HepG2 (cell line): ENCODE data around the gene MEF2A. TPM values are rescaled to one million over a fixed set of nuclear protein-coding genes. Genes with fewer than 3 reads are reported as not detected.

Source experiments
- ATAC-seq: fragments of 200-7000 bp; cut with Tn5 transposase; 3 replicates; pipeline ENCODE4 v1.9.1; 2020; ENCODE audit warnings: mild to moderate bottlenecking, moderate library complexity
- BruUV-seq: library from RNA; stranded (reverse); fragments of 400-500 nt; replicated peaks from 2 replicates; lab custom pipeline; 2021; lab: Mats Ljungman, UMichigan
- CTCF ChIA-PET: fragments of 300-600 bp; formaldehyde crosslinking; extraction: SDS; loops from one replicate; lab custom pipeline; 2021; ENCODE audit warnings: low total read pairs, inconsistent platforms, low intra/inter-chr PET ratio; lab: Yijun Ruan, JAX
- POLR2A ChIA-PET: fragments of 350-600 bp; sonication (Branson Sonifier 250); formaldehyde crosslinking; loops from one replicate; lab custom pipeline; 2020; ENCODE audit warnings: antibody characterized with exemption, inconsistent platforms; lab: Yijun Ruan, JAX
- DNase-seq: peaks from one replicate; pipeline ENCODE4 v3.0.0-alpha.2; 2015; ENCODE audit warnings: low spot score
- FAIRE-seq: peaks from 3 replicates; lab custom pipeline; 2011; peaks lifted over from hg19 to GRCh38; lab: Jason Lieb, UNC
- H2AFZ ChIP-seq: one replicate; pipeline ENCODE4 v1.6.1; 2011; ENCODE audit warnings: low read length, inconsistent platforms
- H3K27ac ChIP-seq: fragments of 300-600 bp; 3 replicates; pipeline ENCODE4 v1.8.0; 2011; ENCODE audit warnings: mixed run types, mild to moderate bottlenecking, mixed read lengths, low read length, inconsistent platforms; ENCODE audit not compliant: insufficient read depth; ENCODE audit errors: extremely low read length
- H3K27me3 ChIP-seq, 2 experiments: fragments of 200-600 bp in 1 of 2; 2 replicates in 1 of 2; 3 replicates in 1 of 2; pipeline versions ENCODE4 v1.6.0 to v1.8.0; 2011; ENCODE audit warnings: low read length in 2 of 2, mild to moderate bottlenecking in 2 of 2, moderate library complexity in 2 of 2, inconsistent platforms in 1 of 2; ENCODE audit not compliant: insufficient read depth in 2 of 2, control insufficient read depth in 1 of 2
- H3K36me3 ChIP-seq, 2 experiments: fragments of 200-600 bp in 1 of 2; replicated peaks in 1 of 2; 2 replicates in 1 of 2; 3 replicates in 1 of 2; pipeline versions ENCODE4 v1.5.1 to v1.8.0; 2011; ENCODE audit warnings: low read length in 2 of 2, inconsistent platforms in 1 of 2; ENCODE audit not compliant: insufficient read depth in 2 of 2, control insufficient read depth in 1 of 2
- H3K4me1 ChIP-seq: 2 replicates; pipeline ENCODE4 v1.5.1; 2012; ENCODE audit warnings: low read length, inconsistent platforms; ENCODE audit not compliant: insufficient read depth
- H3K4me2 ChIP-seq: 2 replicates; pipeline ENCODE4 v1.6.0; 2011; ENCODE audit warnings: low read depth, low read length, inconsistent platforms
- H3K4me3 ChIP-seq, 3 experiments: fragments of 200-600 bp in 1 of 3; sonication (generic), shearing (Covaris generic) in 1 of 3; replicated peaks in 1 of 3; 2 replicates each; pipeline ENCODE4 v1.5.1; 2011 to 2016; ENCODE audit warnings: low read length in 3 of 3, inconsistent platforms in 2 of 3, low read depth in 2 of 3, mild to moderate bottlenecking in 2 of 3, control low read depth in 1 of 3, mixed read lengths in 1 of 3; ENCODE audit not compliant: insufficient read depth in 1 of 3
- H3K79me2 ChIP-seq: one replicate; pipeline ENCODE4 v1.6.1; 2011; ENCODE audit warnings: low read length, inconsistent platforms; ENCODE audit not compliant: insufficient read depth
- H3K9ac ChIP-seq: 2 replicates; pipeline ENCODE4 v1.6.0; 2011; ENCODE audit warnings: mild to moderate bottlenecking, low read depth, low read length, inconsistent platforms; ENCODE audit not compliant: insufficient read depth
- H3K9me3 ChIP-seq: 2 replicates; pipeline ENCODE4 v1.5.1; 2012; ENCODE audit warnings: mild to moderate bottlenecking, low read length
- H4K20me1 ChIP-seq: 2 replicates; pipeline ENCODE4 v1.6.0; 2011; ENCODE audit warnings: inconsistent platforms, mild to moderate bottlenecking, low read length, moderate library complexity; ENCODE audit not compliant: insufficient read depth
- ATF7-NPFF ChIP-seq: sonication (generic); formaldehyde crosslinking; IDR thresholded peaks from 2 replicates; pipeline ENCODE4 v1.8.1; 2023; ENCODE audit warnings: mild to moderate bottlenecking, low read depth, missing genetic modification reagents, moderate library complexity
- BHLHE40 ChIP-seq: IDR thresholded peaks from 2 replicates; pipeline ENCODE4 v1.6.1; 2011; ENCODE audit warnings: low read length, improper control_type of control experiment
- FOSL2 ChIP-seq: sonication (generic); formaldehyde crosslinking; IDR thresholded peaks from 2 replicates; pipeline ENCODE4 v1.4.0; 2020; ENCODE audit warnings: missing genetic modification reagents
- KLF11 ChIP-seq: IDR thresholded peaks from 2 replicates; pipeline ENCODE4 v1.6.1; 2016; ENCODE audit warnings: missing compliant biosample characterization
- PPARG ChIP-seq: conservative IDR thresholded peaks from 2 replicates; pipeline ENCODE4 v1.6.1; 2016; ENCODE audit warnings: missing biosample characterization, missing genetic modification reagents
- ZNF225 ChIP-seq: sonication (generic); formaldehyde crosslinking; IDR thresholded peaks from 2 replicates; pipeline ENCODE4 v1.4.0; 2020; ENCODE audit warnings: mild to moderate bottlenecking, missing genetic modification reagents
- ZNF501 ChIP-seq: sonication (generic); formaldehyde crosslinking; IDR thresholded peaks from 2 replicates; pipeline ENCODE4 v1.5.1; 2020; ENCODE audit warnings: mild to moderate bottlenecking, moderate library complexity, missing genetic modification reagents
- WGBS: methylation state at CpG from one replicate; pipeline ENCODE4 v1.1.6; 2017; ENCODE audit warnings: low lambda C conversion rate; 5-methylcytosine and 5-hydroxymethylcytosine counted together
- in situ Hi-C: cut with HindIII; loops from 2 replicates; pipeline ENCODE4 v1.10.0; 2017; ENCODE audit warnings: low pct_unique_long_range_greater_than_20kb; ENCODE audit not compliant: extremely low pct_ligation_motif_present
- intact Hi-C: fragments of 100-400 bp; cut with micrococcal nuclease; formaldehyde crosslinking; loops from one replicate; pipeline ENCODE4 v1.10.0; 2022; ENCODE audit not compliant: unreplicated experiment
- polyA plus RNA-seq, 8 experiments: library from polyadenylated mRNA; depleted of rRNA in 3 of 8; stranded (reverse) in 7 of 8; unstranded in 1 of 8; fragments of >200 nt; fragmentation: Illumina TruSeq in 4 of 8; extraction: Trizol in 4 of 8; gene quantifications; 2 replicates each; pipeline versions ENCODE4 v1.2.1 to v1.2.3, GENCODE V29; 2011 to 2016; ENCODE audit warnings: low read depth in 4 of 8, missing spikeins in 1 of 8, mixed read lengths in 1 of 8; ENCODE audit not compliant: insufficient read depth in 1 of 8
- total RNA-seq, 5 experiments: library from RNA; depleted of rRNA; stranded (reverse); fragments of >200 nt; fragmentation: Illumina TruSeq; extraction: Trizol; gene quantifications; 2 replicates each; pipeline ENCODE4 v1.2.3, GENCODE V29; 2016; ENCODE audit warnings: low read depth in 1 of 5
- TF ChIP-seq, protein P1 (sequence below): sonication (generic); formaldehyde crosslinking; IDR thresholded peaks from 2 replicates; pipeline ENCODE4; 2020; ENCODE audit warnings: missing genetic modification reagents, mild to moderate bottlenecking, borderline replicate concordance
- TF ChIP-seq, protein P2 (sequence below): IDR thresholded peaks from 2 replicates; pipeline ENCODE4 v1.4.0; 2020; ENCODE audit warnings: mild to moderate bottlenecking, missing genetic modification reagents
- TF ChIP-seq, protein P3 (sequence below): conservative IDR thresholded peaks from 2 replicates; pipeline ENCODE4 v1.6.1; 2018; ENCODE audit warnings: missing genetic modification reagents

The MEF2A gene
- total and polyA plus RNA-seq, 2 of the 13 experiments (the other 11 are each of a cell fraction or from before 2014, with no cell fraction given) = 15.2 to 24.4 TPM

DNA sequence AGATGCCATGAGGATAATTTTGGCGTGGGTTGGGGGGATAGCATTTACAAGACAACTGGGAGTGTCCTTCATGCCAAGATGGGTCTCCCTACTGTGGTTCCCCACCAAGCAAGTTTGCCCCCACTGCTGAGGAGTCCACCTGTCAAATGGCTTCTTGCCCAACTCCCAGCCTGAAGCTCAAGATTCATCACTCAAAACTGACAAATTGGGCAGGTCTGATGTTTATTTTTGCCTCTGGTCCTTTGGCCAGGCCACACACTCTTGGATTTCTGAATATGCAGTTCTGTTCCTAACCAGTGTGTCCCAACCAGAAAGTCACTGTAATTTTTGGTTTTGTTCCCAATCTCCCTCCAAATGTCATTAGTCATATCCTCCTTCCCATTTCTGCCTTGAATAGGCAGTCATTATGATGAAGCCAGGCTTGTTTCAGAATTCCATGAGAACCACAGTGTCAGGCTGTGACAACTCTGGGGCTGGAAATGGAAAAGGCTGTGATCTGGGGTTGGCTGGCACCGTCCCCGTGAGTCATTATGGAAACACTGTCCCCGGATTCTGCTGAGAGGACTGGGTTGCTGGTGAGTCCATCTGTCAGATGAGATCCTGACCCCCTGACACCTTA is 29.3 kb upstream of the MEF2A start:
- ChIA-PET CTCF (no interaction called here), POLR2A (no interaction called here)
- in situ Hi-C loops = no loop called here
- Histone ChIP-seq H3K4me2 (no peak overlapping the region), H3K9ac (no peak overlapping the region), H3K79me2 (no peaks in the 10 kb centered on the region), H3K36me3 (no peaks in the 10 kb centered on the region), H3K9me3 (no peaks in the 10 kb centered on the region), H4K20me1 (no peaks in the 10 kb centered on the region), H3K27me3 (peaks cover 0 to 1% of the 10 kb centered on the region in 2 experiments; a peak in 1 of 5 replicates), H3K4me1 (no peaks in the 10 kb centered on the region), H2AFZ (no peak overlapping the region), H3K27ac (no peak overlapping the region), H3K4me3 (no peak overlapping the region)
- no peak for DNase-seq
- TF ChIP-seq, protein P1, sequence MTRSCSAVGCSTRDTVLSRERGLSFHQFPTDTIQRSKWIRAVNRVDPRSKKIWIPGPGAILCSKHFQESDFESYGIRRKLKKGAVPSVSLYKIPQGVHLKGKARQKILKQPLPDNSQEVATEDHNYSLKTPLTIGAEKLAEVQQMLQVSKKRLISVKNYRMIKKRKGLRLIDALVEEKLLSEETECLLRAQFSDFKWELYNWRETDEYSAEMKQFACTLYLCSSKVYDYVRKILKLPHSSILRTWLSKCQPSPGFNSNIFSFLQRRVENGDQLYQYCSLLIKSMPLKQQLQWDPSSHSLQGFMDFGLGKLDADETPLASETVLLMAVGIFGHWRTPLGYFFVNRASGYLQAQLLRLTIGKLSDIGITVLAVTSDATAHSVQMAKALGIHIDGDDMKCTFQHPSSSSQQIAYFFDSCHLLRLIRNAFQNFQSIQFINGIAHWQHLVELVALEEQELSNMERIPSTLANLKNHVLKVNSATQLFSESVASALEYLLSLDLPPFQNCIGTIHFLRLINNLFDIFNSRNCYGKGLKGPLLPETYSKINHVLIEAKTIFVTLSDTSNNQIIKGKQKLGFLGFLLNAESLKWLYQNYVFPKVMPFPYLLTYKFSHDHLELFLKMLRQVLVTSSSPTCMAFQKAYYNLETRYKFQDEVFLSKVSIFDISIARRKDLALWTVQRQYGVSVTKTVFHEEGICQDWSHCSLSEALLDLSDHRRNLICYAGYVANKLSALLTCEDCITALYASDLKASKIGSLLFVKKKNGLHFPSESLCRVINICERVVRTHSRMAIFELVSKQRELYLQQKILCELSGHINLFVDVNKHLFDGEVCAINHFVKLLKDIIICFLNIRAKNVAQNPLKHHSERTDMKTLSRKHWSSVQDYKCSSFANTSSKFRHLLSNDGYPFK = no peak
- BruUV-seq = no TSS peak
- WGBS = 20% methylated on average over 4 of the region's 4 CpGs
- ATAC-seq = no peak
- no peak for FAIRE-seq
- intact Hi-C loops = no loop called here

DNA sequence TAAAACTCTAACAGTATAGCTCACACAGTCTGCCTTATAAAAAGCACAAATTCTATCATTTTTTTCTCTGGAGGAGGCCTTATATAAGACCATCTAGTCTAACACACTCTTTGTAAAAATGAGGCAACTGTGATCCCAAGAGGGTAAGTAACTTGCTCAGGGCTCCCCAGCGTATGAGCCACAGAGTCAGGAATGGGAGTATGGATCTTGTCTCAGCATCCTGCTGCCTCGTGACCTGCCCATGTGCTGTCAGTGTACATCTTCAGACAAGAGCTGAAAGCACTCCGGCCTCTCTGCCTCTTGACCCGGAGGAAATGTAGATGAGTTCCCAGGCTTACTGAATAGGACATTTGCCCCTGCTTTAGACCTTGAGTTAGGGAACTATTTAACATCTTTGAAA is 28.4 kb upstream of the MEF2A start:
- no peaks in the 10 kb centered on the region for H4K20me1 ChIP-seq
- in situ Hi-C loops (no loop called here), intact Hi-C loops (no loop called here)
- peaks cover 0 to 1% of the 10 kb centered on the region in 2 experiments; a peak in 1 of 5 replicates for H3K27me3 ChIP-seq
- H2AFZ ChIP-seq = no peak overlapping the region
- no peak overlapping the region for H3K9ac ChIP-seq
- ChIA-PET CTCF (no interaction called here), POLR2A (no interaction called here)
- H3K27ac ChIP-seq = no peak overlapping the region
- BruUV-seq = no TSS peak
- H3K4me3 ChIP-seq = no peak overlapping the region
- no peak for DNase-seq
- no peak for ATAC-seq
- no peak overlapping the region for H3K4me2 ChIP-seq
- FAIRE-seq = no peak
- H3K4me1 ChIP-seq = no peaks in the 10 kb centered on the region
- H3K36me3 ChIP-seq = no peaks in the 10 kb centered on the region
- WGBS = 52% methylated on average over 4 of the region's 4 CpGs
- H3K79me2 ChIP-seq = no peaks in the 10 kb centered on the region
- H3K9me3 ChIP-seq = no peaks in the 10 kb centered on the region
- TF ChIP-seq KLF11 = no peak
- TF ChIP-seq ZNF501 (CRISPR knock-in tag) = no peak
- TF ChIP-seq, protein P2, sequence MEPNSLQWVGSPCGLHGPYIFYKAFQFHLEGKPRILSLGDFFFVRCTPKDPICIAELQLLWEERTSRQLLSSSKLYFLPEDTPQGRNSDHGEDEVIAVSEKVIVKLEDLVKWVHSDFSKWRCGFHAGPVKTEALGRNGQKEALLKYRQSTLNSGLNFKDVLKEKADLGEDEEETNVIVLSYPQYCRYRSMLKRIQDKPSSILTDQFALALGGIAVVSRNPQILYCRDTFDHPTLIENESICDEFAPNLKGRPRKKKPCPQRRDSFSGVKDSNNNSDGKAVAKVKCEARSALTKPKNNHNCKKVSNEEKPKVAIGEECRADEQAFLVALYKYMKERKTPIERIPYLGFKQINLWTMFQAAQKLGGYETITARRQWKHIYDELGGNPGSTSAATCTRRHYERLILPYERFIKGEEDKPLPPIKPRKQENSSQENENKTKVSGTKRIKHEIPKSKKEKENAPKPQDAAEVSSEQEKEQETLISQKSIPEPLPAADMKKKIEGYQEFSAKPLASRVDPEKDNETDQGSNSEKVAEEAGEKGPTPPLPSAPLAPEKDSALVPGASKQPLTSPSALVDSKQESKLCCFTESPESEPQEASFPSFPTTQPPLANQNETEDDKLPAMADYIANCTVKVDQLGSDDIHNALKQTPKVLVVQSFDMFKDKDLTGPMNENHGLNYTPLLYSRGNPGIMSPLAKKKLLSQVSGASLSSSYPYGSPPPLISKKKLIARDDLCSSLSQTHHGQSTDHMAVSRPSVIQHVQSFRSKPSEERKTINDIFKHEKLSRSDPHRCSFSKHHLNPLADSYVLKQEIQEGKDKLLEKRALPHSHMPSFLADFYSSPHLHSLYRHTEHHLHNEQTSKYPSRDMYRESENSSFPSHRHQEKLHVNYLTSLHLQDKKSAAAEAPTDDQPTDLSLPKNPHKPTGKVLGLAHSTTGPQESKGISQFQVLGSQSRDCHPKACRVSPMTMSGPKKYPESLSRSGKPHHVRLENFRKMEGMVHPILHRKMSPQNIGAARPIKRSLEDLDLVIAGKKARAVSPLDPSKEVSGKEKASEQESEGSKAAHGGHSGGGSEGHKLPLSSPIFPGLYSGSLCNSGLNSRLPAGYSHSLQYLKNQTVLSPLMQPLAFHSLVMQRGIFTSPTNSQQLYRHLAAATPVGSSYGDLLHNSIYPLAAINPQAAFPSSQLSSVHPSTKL (CRISPR knock-in tag) = no peak
- no peak for TF ChIP-seq PPARG (CRISPR knock-in tag)
- no peak for TF ChIP-seq ZNF225 (CRISPR knock-in tag)
- TF ChIP-seq ATF7-NPFF = no peak
- no peak for TF ChIP-seq BHLHE40
- TF ChIP-seq, protein P3, sequence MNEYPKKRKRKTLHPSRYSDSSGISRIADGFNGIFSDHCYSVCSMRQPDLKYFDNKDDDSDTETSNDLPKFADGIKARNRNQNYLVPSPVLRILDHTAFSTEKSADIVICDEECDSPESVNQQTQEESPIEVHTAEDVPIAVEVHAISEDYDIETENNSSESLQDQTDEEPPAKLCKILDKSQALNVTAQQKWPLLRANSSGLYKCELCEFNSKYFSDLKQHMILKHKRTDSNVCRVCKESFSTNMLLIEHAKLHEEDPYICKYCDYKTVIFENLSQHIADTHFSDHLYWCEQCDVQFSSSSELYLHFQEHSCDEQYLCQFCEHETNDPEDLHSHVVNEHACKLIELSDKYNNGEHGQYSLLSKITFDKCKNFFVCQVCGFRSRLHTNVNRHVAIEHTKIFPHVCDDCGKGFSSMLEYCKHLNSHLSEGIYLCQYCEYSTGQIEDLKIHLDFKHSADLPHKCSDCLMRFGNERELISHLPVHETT (CRISPR knock-in tag) = no peak
- TF ChIP-seq FOSL2 = no peak
